Measurements from ENCODE around the gene FBXL15.

DNA sequence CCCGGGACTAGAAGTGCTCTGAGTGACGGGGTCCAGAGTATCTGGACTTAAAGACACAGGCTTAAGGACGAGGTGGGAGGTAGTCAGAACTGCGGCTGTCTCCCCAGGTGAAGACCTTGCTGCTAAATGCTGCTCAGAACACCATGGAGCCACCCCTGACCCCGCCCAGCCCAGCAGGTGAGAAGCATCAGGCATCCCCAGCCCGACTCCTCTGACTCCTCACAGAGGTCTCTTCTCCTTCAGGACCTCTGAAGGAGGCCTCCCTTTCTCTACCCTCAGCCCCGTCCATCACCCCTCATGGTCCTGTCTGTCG is 19.3 kb upstream of the FBXL15 start:
- TF ChIP-seq YY1 (IDR thresholded peaks at IDR 0.05; ENCODE audit: insufficient read depth, insufficient read length) (no peak), ZNF274 (IDR thresholded peaks at IDR 0.05; ENCODE audit: low read depth, low read length) (no peak), SUZ12 (IDR thresholded peaks at IDR 0.05; ENCODE audit: extremely low read depth, insufficient read depth, insufficient read length) (no peak)
